SHP77 (cell line): ENCODE data around the gene XKR7.
"Not testable (repeated sequence)": the region's sequence is repeated elsewhere in the genome, so short reads cannot be mapped to it uniquely, and the experiment has no call there.

Source experiments
- DNase-seq, 2 experiments: peaks; one replicate each; lab custom pipeline; 2025; lab: John Stamatoyannopoulos, UW

Gene XKR7

DNA sequence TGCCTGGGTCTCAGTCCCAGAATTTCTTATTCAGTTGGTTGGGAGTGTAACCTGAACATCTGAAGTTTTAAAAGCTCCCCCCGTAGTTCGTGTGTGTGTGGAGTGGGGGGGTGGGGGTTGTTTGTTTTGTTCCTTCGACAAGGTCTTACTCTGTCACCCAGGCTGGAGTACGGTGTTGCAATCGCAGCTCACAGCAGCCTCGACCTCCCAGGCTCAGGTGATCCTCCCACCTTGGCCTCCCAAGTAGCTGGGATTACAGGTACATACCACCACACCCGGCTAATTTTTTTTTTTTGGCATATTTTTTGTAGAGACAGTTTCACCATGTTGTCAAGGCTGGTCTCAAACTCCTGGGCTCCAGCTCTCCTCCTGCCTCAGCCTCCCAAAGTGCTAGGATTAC lies 45.4 kb downstream of the XKR7 start:
- no peak for DNase-seq

GRCh38 chr20:32017711-32018251 lies 49.8 kb downstream of the XKR7 start:
- peak; percentile 62 to 89 for DNase-seq

GRCh38 chr20:32018269-32019155 lies 50.6 kb downstream of the XKR7 start:
- DNase-seq: peak; percentile 73 to 75

DNA sequence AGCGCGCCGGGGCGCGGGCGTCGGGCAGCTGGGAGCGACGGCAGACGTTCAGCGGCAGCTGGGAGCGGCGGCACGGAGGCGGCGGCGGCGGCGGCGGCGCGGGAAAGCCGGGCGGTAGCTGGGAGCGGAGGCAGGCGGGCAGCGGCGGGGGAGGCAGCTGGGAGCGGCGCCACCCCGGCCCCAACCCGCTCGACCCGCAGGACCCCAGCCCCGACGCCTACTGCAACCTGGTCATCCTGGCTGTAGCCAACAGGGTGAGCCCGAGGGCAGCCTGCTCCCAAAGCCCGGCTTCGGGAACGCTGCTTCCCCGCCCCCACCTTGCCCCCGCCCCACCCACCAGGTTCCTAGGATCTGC lies 51.2 kb downstream of the XKR7 start:
- peak in 1 of 2 experiments; percentile 54 for DNase-seq

- no peak for DNase-seq
Observed at GRCh38 chr20:32019563-32020463, 51.9 kb downstream of the XKR7 start.

- DNase-seq: no peak
Observed at GRCh38 chr20:32021091-32021490, 53.1 kb downstream of the XKR7 start.

DNA sequence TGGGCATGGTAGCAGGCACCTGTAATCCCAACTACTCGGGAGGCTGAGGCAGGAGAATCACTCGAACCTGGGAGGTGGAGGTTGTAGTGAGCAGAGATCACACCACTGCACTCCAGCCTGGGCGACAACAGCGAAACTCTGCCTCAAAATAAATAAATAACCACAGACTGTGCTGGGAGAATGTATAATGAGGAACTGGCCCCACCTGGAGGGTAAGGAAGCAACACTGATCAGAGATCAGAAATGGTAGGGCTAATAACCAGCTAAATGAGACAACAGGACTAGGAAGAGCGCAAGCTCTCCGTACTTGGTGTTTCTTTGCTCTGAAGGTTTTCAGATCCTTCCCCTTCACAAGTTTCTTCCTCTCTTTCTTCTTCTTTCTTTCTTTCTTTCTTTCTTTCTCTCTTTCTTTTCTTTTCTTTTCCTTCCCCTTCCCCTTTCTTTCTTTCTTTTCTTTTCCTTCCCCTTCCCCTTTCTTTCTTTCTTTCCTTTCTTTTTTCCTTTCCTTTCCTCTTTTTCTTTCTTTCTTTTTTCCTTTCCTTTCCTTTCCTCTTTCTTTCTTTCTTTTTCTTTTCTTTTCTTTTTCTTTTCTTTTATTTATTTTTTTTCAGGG lies 56.8 kb downstream of the XKR7 start:
- DNase-seq: no peak

DNA sequence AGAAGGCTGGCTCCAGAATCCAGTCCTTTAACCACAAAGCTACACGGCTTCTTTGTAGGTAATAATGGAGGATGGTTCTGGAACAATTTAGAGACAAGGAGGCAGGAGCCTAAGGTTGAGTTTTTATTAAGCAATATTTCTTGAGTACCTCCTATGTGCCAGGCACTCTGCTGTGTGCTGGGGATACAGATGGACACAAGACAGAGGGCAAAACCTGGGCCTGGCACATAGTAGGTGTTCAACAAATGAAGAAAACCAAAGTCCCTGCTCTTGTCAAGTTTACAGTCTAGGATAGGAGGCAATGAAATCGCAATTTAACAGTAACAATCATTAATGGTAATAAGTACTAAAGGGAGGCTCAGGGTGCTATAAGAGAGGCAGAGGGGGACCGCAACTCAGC lies 59.7 kb downstream of the XKR7 start:
- no peak for DNase-seq

- DNase-seq: peak in 1 of 2 experiments; percentile 9
Observed at GRCh38 chr20:32028647-32029372, 60.9 kb downstream of the XKR7 start.

GRCh38 chr20:32029561-32029960 lies 61.6 kb downstream of the XKR7 start:
- no peak for DNase-seq

- peak; percentile 65 to 76 for DNase-seq
Observed at GRCh38 chr20:32031007-32031958, 63.3 kb downstream of the XKR7 start.

DNA sequence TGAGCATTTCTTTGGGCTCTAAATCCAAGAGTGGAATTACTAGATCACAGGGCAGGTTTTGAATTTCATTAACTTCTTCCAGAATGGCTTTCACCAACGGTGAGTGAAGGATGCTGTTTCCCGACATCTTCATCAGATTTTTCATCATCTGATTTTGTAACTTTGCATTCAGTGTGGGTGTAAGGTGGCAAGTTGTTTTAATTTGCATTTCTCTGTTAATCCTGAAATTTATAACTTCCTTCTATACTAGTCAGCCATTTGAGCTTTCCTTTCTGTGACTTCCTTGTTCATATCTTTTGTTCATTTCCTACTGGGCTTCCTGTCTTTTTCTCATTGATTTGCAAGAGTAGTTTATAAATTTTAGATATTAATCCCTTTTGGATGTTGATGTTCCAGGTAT lies 65.4 kb downstream of the XKR7 start:
- no peak for DNase-seq

- DNase-seq: not testable (repeated sequence)
Observed at GRCh38 chr20:32033721-32034120, 65.8 kb downstream of the XKR7 start.

- peak in 1 of 2 experiments; percentile 5 for DNase-seq
Observed at GRCh38 chr20:32034581-32035425, 66.9 kb downstream of the XKR7 start.

DNA sequence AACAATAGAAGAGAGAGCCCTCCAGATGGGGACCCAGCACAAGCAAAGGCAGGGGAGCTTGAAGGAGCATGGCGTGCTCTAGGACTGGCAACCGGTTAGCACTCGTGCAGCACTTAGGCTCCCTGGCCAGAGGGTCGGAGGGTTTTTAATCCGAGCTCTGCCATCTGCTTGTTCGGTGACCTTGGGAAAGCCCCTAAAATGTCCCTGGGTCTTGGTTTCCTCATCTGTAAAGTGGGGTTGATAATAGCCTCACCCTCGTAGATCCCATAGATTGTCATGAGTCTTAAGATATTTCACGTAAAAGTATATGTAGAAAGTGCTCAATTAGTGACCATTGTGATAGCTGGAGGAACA lies 67.5 kb downstream of the XKR7 start:
- DNase-seq: no peak

DNA sequence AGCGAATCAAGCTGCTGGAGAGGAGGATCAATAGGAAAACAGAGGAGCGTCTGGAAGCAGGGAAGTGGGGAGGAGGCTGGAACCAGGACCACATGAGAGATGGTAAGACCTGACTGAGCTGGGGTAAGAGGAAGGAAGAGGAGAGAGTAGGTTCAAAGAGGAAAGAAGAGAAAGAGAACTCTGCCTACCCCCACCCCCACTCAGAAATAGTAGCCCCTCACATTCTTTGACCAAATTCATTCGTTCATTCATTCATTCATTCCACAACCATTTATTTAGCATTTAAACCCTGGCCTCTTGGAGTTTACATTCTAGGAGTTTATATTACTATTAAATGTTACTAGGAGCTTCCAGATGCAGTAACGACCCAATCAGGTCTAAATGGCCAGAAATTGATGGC lies 68.3 kb downstream of the XKR7 start:
- no peak for DNase-seq

DNA sequence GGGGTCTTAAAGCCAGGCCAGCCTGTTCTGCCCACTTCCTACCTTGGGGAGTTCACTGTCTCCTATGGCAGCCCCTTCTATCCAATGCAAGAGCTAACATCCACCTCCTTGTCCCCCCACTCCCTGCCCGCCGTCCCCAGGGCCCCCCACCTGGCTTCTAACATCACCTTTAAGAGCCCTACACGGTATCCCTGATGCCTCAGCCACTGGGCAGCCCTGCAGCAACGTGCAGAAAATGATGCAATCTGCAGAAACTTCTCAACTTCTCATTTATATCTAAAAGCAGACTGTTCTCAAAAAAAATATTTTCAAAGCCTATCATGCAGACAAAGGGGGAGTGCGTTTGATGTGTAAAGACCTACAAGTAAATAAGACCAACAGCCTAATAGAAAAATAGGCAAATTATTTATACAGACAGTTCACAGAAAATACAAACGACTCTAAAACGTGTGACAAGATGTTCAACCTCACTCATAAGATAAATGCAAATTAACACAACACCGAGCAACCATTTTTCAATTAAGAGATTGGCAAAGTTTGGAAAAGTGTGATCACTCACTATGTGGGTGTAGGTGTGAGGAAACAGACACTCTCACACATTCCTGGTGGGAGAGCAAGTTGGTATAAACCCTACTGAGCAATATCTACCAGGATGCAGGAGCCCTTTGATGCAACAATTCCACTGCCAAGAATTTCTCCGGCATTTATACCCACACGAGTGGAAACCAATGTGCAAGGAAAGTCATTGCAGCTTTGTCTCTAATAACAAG lies 69.0 kb downstream of the XKR7 start:
- DNase-seq: no peak

- DNase-seq: no peak
Observed at GRCh38 chr20:32037929-32038328, 70.0 kb downstream of the XKR7 start.
